Panc1 (cell line): ENCODE results near the gene STK11IP.

ENCODE experiments used
- CTCF ChIP-seq: fragments of 450-650 bp; IDR thresholded peaks from 2 replicates; pipeline ENCODE4 v1.5.1; 2017; ENCODE audit warnings: mild to moderate bottlenecking
- POLR2AphosphoS5 ChIP-seq: IDR thresholded peaks from 2 replicates; pipeline ENCODE4 v1.6.1; 2012; ENCODE audit warnings: mild to moderate bottlenecking, low read depth, low read length, moderate library complexity
- REST ChIP-seq, 2 experiments: IDR thresholded peaks; 2 replicates each; pipeline ENCODE4 v1.6.1; 2011 to 2012; ENCODE audit warnings: low read depth in 2 of 2, control low read depth in 1 of 2, low read length in 1 of 2, mild to moderate bottlenecking in 1 of 2, moderate library complexity in 1 of 2; ENCODE audit not compliant: insufficient read depth in 1 of 2
- SIN3A ChIP-seq: IDR thresholded peaks from 2 replicates; pipeline ENCODE4 v1.6.1; 2012; ENCODE audit warnings: low read depth, mild to moderate bottlenecking, low read length, moderate library complexity, borderline replicate concordance; ENCODE audit not compliant: insufficient read depth

- TF ChIP-seq CTCF (no peak), REST (IDR thresholded peaks at IDR 0.05; ENCODE audit: insufficient read depth in 1 of 2, low read depth in 2 of 2, low read length in 1 of 2) (no peak), POLR2AphosphoS5 (no peak), SIN3A (no peak)
These were observed 65.6 kb downstream of the STK11IP start for GRCh38 chr2:219663116-219663762.
